Heart left ventricle (tissue), 13 donors: ENCODE data around the gene ADPRHL1.

Experiments
- POLR2A ChIP-seq, 2 donors: fragments of 450-650 bp; IDR thresholded peaks; one replicate each; pipeline ENCODE4 v1.6.1; 2017; ENCODE audit warnings: antibody characterized with exemption in 2 of 2, mild to moderate bottlenecking in 2 of 2, moderate library complexity in 2 of 2
- TF ChIP-seq, protein P1 (sequence below), 12 donors: fragments of 200-600 bp; sonication (generic) in 4 of 12; IDR thresholded peaks; one replicate each; pipeline versions ENCODE4 v1.5.0 to v1.8.0; 2018 to 2022; ENCODE audit warnings: antibody characterized with exemption in 12 of 12, mild to moderate bottlenecking in 5 of 12
- donor health status: ischemic (EF 13 %, LVEDD 7.1; RV severe dilation, severe dysfunction).
- donor health status: DM: no; HTN: yes; CAD: no.
- donor health status: DM: no; HTN: no; CAD: no.
- donor health status: ischemic (EF 25% LVEDD 6.9; RV normal size, moderate dysfunction).
- donor health status: ischemic (EF 25% LVEDD 5.7; RV mildly dilated, moderate dysfunction).
- donor health status: ischemic (EF 35%, LVEDD 5.7; RV mildly dilated, moderate dysfunction).
- donor health status: nonischemic (EF 11% LVEDD 7.7; RV severe dilation, severe dysfunction).
- donor health status: DM: yes; HTN: yes; CAD: no.
- donor health status: PGD.
- donor health status: ischemic (EF 29% LVEDD 5.4; RV normal size, mild dysfunction).
- donor health status: nonischemic (EF 23%, LVEDD 6.1; RV moderate dilation, normal function).

DNA sequence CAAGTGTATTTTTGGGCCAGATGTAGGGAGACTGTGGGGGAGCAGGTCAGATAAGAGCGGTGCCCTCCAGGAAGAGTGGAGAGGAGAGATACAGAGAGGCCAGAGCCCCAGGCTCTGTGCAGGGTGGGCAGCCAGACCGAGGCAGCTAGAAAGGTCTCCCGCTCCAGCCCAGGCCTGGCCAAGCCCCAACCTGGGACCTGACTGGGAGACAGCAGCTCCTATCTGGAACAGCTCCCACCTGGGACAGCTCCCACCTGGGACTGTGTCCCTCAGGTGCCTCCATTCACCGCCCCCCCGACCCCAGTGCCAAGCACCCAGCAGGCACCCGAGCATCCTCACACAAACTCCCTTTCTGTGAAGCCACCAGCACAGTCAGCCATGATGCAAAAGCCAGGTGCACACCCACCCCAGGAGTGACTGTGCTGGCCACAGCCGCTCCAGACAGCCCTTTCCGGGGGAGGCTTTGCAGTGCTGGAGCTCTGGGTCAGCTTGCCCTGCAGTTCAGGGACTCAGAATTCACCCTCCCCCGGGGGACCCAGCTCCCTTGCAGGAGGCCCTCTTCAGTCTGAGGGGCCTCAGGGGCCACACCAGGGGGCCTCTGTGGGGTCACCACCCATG is 87.2 kb downstream of the ADPRHL1 start:
- TF ChIP-seq, protein P1, sequence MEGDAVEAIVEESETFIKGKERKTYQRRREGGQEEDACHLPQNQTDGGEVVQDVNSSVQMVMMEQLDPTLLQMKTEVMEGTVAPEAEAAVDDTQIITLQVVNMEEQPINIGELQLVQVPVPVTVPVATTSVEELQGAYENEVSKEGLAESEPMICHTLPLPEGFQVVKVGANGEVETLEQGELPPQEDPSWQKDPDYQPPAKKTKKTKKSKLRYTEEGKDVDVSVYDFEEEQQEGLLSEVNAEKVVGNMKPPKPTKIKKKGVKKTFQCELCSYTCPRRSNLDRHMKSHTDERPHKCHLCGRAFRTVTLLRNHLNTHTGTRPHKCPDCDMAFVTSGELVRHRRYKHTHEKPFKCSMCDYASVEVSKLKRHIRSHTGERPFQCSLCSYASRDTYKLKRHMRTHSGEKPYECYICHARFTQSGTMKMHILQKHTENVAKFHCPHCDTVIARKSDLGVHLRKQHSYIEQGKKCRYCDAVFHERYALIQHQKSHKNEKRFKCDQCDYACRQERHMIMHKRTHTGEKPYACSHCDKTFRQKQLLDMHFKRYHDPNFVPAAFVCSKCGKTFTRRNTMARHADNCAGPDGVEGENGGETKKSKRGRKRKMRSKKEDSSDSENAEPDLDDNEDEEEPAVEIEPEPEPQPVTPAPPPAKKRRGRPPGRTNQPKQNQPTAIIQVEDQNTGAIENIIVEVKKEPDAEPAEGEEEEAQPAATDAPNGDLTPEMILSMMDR (IDR thresholded peaks at IDR 0.05): no peak
- TF ChIP-seq POLR2A (IDR thresholded peaks at IDR 0.05): no peak
